OCI-LY1 (cell line): ENCODE measurements around the gene CPNE1.

Experiments
- CTCF ChIP-seq: fragments of 200-600 bp; sonication (generic), shearing (Covaris generic); IDR thresholded peaks from 2 replicates; pipeline ENCODE4 v1.5.1; 2017; ENCODE audit warnings: mild to moderate bottlenecking, antibody characterized with exemption, low read length, moderate library complexity, mixed read lengths
- EZH2 ChIP-seq: fragments of 200-600 bp; sonication (generic), shearing (Covaris generic); IDR thresholded peaks from 2 replicates; pipeline ENCODE4 v1.8.0; 2017; ENCODE audit warnings: borderline replicate concordance, mixed run types, mild to moderate bottlenecking, antibody characterized with exemption, low read length, moderate library complexity, mixed read lengths

GRCh38 chr20:35640724-35641123 is 24.0 kb downstream of the CPNE1 start:
- no peak for TF ChIP-seq CTCF
- no peak for TF ChIP-seq EZH2
